Brain pericyte (primary cell): Measurements from ENCODE around the gene OBP2A.
"Not testable (repeated sequence)": the region's sequence is repeated elsewhere in the genome, so short reads cannot be mapped to it uniquely, and the experiment has no call there.

Experiments
- DNase-seq: peaks from one replicate; pipeline ENCODE4 v3.0.0-alpha.2; 2012; ENCODE audit warnings: low read depth, low spot score

OBP2A gene

DNA sequence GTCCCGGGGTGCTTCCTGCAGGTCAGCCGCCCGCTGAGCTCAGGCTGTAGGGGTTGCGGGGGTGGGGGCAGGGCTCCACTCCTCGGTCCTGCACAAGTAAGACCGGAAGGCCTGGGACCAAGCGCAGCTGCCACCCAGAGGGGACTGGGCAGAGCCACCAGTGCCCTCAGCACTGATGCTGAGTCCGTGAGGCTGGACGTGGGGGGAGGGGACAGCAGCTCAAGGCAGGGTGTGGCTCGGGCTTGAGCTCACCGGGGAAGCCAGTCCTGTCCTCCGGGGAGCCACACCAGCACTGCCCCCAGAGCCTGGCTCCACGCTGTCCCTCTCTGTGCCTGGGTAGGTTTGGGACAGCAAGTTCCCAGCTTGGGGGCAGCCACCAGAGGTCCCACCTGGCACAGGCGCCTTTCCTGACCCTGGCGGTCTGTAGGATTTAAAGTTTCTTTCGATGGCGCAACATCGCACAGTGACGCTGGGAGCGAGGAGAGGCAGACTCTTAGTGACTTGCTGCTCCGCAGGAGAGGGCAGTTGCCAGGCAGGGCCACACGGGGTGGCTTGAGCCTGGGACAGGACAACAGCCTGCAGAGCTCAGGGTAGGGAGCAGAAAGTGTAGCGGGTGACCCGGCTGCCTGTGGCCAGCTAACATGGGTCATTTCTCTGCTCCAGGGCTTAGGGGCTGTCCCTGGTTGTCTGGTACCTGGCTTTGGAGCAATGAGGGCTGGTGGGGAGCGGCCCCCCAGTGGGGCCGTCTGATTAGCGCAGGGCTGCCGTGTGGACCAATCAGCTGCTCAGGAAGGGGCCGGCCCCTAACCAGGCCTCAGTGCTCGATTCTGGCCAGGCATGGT is 19.0 kb upstream of the OBP2A start:
- DNase-seq = no peak

DNA sequence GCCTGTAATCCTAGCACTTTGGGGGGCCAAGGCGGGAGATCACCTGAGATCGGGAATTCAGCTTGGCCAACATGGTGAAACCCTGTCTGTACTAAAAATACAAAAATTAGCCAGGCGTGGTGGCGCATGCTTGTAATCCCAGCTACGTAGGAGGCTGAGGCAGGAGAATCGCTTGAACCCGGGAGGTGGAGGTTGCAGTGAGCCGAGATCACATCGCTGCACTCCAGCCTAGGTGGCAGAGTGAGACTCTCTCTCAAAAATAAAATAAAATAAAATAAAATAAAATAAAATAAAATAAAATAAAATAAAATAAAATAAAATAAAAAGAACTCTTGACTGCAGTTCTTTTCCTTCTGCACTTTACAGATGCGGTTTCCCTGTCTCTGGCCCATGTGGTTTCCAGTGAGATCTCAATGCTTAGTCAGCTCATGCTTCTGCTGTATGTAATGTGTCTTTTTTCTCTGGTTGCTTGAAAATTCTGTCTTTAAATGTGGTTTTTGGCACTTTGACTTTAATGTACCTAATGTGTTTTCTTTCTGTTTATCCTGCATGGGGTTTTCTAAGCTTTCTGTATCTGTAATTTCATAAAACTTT is 17.0 kb upstream of the OBP2A start:
- not testable (repeated sequence) for DNase-seq

DNA sequence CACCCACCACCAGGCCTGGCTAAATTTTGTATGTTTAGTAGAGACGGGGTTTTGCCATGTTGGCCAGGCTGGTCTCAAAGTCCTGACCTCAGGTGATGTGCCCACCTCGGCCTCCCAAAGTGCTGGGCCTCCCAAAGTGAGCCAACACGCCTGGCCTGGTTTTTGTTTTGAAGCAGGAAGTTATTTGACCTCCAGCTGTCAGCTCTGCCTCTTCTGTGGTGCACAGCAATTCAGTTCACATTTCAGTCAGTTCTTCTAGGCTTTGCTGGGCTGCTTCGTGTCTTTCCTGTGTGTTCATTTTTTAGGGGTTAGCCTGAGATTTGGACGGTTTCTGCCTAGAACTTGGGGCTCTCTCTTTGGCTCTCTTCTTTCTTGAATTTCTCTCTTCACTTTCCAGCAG is 15.8 kb upstream of the OBP2A start:
- no peak for DNase-seq

DNA sequence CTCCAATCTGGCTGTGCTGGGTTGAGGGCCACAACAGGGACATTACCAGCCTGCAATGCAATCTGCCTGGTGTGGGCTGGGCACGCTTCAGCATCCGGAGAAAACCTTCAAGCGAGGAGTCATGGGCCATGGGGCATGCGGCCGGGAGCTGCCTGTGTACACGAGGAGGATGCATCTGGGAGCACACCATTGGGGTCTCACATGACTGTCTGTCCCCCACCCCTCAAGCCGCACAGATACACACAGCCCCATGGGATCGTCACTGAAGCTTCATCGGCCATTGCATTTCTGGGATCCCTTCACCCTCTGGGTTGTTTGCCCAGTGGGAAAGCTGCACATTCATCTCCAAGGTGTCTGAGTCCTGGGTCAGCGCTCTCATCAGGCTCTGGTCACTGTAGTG is 14.8 kb upstream of the OBP2A start:
- DNase-seq = no peak

DNA sequence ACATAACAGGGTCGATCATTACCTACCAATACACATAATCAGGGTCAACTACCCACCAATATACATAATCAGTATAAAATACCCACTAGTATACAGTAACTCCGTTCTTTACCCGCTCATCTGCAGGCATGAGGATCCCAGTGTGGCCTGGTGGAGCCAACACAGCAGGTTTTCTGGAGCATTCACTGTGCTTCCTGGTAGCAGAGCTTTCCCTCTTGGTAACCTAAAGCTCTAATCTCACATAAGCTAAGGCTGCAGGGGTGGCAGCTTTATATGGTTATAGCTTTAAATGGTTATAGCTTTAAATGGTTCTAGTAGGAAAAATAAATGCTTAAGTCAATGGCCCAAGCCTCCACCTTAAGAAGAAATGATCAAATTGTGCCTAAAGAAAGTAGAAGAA is 12.8 kb upstream of the OBP2A start:
- DNase-seq = no peak

DNA sequence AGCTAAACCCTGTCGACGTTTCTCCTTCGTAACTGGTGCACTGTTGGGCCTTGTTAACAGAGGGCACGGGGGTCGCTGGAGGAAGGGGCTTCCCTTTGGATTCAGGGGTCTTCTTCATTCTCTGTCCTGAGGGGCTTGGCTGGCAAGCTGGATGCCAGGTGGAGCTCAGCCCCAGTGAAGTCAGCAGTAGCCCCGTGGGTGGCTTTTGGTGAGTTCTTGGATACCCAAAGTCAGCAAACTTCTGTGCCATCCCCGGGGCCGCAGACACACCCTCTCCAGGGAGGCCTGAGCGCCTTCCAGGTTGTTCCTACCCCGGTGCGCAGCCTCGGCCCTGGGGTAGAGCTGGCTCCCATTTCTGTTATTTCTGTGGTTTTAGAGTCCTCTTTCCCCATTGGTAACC is 12.3 kb upstream of the OBP2A start:
- no peak for DNase-seq

DNA sequence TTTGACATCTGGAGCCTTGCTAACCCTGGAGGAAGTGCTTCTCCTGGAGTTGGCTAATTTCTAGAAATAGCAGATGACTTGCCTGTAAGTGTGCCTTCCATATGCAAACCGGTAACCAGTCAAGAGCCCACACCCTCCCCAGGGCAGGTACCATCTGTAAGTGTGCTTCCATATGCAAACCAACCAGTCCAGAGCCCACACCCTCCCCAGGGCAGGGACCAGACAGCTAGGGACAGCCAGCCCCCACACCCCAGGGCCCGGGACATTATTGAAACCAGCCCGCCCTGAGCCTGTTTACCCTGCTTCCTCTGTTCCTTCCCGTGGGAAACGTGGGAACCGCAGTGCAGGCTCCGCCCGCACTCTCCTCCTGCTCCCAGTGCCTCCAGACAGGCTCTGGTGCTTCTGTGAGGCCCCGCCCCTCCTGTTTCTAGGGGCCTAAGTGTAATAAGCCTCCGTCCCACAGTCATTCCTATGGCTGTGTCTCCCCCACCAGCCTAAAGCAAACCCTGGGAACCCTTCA is 11.7 kb upstream of the OBP2A start:
- not testable (repeated sequence) for DNase-seq

DNA sequence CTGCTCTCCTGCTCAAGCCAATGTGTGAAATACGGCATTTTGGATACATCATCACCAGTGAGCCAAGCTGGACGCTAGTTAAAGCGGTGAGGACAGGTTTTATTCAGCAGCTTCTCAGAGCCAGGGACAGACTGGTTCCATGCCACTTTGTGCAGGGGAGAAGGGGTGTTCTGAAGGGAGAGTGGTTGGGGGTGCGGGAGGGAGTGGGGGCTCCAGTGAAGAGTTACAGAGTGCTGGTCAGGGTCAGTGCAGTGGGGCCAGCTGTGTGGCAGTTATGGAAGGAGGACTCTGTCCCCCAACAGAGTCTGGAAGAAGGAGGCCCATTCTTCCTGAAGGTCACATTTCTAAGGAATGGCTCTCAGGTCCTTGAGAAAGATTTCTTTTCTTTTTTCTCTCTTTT is 11.1 kb upstream of the OBP2A start:
- not testable (repeated sequence) for DNase-seq

DNA sequence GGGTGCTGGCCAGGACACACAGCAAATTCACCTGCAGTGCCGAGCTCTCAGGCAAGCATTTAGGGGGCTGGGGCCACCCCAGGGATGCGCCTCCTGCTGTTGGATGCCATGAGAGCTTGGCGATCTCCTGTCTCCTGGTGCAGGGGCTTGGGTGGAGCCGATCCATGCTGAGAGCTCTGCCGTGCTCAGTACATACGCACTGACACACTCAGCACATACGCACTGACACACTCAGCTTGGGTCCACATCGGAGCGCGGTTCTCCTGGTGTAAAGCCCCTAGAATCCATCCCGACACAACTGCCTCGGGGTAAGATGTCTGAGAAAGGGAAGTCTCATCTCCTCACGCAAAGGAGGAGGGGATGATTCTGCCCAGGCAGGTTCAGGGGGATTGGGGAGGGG is 10.3 kb upstream of the OBP2A start:
- DNase-seq = not testable (repeated sequence)

DNA sequence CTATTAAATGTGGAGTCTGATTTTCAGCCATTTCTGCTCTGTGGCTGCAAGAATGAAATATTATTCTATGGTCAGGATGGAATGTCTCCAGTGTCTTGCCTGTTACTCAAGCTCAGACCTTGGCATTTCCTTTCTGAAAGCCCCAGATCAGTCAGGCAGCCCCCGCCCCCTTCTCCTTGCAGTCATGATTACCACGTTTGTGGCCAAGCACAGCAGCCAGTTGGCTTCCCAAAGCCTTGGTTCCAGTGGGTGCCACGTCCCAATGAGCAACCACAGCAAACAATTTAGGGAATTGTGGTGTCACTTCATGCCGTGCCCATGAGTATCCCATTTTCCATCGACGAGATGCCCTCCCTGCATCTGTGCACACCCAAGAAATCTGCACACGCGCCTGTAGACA is 9.7 kb upstream of the OBP2A start:
- no peak for DNase-seq

DNA sequence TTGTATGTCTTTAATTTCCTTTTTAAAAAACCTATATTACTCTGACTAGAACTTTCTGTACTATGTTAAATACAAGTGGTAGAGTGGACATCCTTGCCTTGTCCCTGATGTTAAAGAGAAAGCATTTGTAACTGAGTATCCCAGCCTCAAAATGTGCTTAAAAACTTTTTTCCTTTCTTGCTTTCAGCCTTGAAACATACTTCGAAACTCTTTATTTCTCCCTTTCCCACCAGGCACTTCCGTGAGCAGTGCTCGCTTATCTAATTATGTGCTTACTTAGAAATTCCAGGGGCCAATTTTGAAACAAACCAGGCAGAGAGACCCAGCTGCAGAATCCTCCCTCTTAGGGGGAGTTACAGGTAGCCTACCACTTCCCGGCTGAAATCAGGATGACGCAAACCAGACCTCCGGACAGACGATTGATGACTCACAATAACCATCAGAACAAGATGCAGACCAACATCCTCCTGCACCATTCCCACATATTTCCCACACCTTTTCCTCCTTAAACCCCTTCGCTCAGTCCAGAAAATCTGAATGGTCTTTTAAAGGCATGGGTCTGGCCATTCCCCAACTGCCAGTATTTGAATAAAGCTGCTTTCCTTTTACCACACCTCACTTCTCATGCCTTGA is 2.5 kb upstream of the OBP2A start:
- not testable (repeated sequence) for DNase-seq

DNA sequence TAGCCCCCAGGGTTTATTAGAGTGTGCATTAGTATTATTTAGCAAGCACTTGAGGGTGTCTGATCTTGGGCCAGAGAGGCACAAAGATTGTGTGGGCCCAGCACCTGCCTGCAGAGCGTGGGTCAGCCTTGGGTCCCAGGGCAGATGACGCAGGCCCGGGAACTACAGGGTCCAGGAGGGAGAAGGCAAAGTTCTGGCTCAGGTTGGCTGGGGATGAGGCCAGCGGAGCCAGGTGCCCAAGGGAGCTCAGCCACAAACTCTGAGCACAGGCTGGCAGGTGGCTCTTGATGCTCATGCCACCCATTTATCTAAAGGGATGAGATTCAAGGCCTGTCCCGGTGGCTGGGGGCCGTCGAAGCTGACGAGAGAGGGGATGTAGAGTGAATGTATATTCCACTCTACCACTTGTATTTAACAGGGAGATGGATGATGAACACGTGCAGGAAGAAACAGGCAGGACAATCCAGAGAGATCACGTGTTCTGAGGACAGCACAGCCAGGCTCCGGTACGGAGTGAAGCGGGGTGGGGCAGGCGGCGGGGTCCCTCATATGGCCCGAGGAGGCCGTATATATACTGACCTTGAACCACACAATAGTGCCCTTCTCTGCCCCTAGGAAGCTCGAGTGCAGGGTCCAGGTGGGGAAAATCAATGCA is 818 bp upstream of the OBP2A start:
- DNase-seq = no peak

DNA sequence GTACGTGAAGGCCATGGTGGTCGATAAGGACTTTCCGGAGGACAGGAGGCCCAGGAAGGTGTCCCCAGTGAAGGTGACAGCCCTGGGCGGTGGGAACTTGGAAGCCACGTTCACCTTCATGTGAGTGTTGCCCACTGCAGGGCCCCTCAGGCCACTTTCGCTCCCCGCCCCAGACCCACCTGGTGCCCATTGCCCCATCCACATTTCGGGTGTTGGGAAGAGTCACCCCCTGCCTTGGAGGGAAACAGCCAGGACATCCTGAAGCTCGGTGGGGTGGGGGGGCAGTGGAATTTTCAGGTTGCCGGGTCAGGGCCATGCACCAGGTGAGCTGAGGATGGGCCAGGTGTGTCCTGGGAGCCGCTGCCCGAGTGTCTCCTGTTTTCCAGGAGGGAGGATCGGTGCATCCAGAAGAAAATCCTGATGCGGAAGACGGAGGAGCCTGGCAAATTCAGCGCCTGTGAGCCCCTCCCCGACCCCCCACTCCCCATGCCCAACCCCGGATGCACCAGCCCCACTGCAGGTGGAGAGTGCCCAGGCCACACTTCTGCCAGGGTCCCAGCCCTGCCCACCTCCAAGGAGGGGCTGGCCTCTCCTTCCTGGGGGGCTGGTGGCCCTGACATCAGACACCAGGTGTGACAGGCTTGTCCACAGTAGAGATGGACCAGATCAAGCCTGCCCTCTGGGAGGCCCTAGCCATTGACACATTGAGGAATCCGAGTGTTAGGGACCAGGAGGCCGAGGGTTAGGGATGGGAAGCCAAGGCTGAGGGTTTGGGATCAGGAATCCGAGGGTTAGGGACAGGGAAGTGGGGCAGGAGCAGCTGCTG is 1.1 kb downstream of the OBP2A start:
- DNase-seq = not testable (repeated sequence)

DNA sequence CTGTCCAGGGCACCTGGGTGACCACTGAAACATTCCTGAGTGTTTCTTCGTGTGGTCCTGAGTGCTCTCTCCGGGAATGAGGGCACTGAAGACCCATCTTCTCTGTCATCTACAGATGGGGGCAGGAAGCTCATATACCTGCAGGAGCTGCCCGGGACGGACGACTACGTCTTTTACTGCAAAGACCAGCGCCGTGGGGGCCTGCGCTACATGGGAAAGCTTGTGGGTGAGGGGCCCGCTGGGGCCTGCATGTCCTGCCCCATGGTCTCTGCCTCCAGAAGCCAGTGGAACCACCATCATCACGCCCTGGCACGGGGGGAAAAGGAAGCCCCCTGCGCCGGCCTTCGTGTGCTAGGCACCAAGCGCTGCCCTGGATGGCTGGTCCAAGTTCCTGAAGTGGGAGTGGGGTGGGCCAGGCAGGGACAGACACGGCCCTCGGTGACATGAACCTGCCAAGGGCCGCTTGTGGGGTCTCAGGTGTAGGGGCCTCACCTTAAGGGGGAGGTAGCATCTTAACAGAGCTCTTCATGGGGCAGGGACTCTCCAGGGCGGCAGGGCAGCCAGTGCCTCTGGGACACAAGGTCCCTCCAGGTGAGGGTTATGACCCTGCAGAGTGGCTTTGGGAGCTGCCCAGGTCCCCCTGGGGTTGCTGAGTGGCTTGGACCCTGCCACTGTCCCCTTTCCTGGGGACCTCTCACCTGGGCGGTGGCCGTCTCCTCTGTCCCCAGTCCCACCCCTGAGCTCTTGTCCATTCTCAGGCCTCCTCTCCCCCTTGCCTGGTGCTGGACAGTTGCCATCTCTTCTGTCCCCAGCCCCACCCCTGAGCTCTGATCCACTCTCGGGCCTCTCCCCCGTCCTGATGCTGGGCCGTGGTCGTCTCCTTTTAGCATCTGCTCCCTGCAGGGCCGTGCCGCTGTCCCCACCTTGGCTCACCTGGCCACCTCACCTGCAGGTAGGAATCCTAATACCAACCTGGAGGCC is 2.1 kb downstream of the OBP2A start:
- DNase-seq = no peak

DNA sequence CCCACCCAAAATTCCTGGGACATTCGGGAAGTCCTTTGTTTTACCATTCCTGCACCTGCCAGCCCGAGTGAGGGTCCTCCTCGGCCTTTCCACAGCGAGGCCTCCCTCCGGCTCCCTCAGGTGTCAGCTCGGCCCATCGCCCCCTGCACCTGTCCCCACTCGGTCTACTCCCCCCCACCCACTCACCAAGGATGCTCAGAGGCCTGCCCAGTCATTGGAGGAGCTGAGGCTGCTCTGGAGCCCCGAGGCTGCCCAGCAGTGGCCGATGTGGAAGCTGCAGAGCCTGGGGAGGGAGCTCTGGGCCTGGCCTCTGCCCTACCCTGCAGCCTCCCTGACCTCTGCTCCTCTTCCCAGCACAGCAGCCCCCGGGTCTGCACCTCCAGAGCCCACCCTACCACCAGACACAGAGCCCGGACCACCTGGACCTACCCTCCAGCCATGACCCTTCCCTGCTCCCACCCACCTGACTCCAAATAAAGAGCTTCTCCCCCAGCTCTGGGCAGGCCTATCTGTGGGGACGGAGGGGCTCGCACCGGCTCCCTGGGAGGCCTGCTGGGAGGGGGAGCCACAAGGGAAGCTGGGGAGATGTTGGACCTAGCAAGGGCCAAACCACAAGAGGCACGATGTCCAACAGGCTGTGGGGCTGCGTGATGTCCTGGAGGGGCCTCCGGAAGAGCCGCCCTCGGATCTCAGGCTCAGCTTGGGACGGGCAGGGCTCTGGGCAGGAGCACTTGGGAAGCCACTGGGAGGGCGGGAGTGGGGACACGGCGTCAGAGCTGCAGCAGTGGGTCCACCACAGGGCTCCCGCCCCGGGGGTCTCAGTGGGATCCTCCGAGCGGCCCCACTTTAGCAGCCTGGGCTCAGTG is 3.8 kb downstream of the OBP2A start:
- not testable (repeated sequence) for DNase-seq

DNA sequence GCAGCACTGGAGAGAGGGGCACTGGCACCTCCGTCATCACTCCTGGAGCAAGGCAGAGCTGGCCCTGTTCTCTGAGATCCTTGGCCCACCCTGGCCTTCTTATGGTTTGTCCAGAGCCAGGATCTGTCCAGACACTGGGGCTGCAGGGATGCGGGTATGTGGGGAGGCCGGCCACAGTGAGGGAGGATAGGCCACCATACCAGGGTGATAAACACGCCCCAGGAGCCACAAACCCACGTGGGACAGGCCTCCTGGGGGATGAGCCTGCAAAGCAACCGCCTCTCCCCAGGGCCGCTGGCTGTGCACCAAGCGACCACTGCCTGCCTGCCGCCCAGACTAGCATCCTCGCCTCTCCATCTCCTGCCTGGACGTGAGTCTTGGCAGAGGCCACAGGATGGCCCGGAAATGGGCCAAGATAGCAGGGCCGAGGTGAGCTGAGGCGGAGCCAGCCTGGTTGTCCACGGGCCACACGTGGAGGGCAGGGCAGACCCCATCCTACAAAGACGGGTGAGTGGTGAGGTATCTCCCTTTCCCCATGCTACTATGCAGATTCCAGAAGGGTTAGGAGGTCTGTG is 4.5 kb downstream of the OBP2A start:
- DNase-seq = no peak

DNA sequence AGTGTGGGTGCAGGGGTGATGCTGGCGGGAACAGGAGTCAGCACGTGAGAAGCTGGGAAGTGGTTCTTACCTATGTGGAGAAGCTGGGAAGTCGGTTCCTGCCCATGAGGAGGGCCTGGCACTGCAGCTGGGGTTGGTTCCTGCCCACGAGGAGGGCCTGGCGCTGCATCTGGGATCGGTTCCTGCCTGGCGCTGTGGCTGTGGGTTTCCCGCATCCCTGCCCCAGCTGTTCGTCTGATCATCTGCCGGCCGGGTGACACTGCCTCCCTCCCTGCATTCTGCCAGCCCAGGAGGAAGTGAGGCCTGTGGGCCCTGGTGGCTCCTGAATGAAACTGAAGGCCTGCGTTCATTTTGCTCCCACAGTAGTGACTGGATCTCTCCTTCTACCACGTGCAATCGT is 5.1 kb downstream of the OBP2A start:
- DNase-seq = no peak

DNA sequence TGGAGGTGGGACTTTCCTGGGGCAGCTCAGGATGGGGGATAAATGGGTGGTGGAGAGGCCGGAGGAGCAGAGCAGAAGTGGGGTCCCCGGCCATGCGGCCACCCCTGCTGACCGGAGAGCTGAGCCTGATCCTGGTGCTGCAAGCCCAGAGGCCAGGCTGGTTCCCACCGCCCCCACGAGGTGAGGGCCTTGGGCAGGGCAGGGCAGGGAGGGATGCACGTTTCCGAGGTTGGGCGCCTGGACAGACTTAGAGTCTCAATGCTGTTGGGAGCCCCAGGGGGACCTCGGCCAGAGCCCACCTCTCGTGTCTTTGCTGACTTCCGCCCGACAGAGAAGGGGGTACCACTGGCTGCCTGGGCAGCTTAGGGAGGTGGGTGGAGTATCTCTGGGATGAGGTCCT is 5.5 kb downstream of the OBP2A start:
- no peak for DNase-seq
